ENCODE data around the gene ALOX15B.

Gene ALOX15B

DNA sequence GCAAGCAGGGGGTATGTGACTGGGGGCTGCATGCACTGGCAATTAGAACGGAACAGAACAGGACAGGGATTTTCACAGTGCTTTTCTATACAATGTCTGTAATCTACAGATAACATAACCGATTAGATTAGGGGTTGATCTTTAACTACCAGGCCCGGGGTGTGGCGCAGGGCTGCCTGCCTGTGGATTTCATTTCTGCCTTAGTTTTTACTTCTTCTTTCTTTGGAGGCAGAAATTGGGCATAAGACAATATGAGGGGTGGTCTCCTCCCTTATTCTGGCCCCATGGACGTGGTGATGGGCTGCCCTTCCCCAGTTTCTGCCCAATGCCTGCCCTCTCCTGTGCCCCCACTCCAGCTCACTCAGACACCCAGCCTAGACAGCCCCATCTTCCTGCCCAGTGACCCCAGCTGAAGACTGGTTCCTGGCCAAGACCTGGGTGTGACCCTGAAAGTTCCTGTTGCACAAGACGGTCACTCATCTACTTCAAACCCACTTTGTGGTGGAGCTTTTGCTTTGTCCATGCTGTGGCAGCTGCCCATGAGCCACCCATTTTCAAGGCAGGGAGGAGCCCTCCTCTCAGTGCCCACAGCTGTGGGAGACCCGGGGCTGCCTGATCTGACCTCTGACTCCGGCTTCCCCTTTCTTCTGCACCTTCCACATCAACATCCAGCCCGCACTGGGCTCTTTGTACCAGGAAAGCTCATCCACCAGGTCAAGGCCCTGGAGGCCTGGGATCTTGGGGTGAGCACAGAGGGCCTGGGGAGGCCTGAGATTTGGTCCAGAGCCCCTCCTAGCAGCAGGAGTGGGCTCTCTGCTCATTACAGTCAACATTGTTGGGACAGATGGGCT is 30.1 kb downstream of the ALOX15B start:
- Histone ChIP-seq H3K4me3 (ENCODE audit: low read length) (no peak overlapping the region), H3K9ac (ENCODE audit: low read length) (no peak overlapping the region), H3K36me3 (replicated peaks; ENCODE audit: insufficient read depth, low read length) (no peaks in the 10 kb centered on the region), H3K9me2 (replicated peaks; ENCODE audit: insufficient read depth, low read length) (no peaks in the 10 kb centered on the region), H4K20me1 (ENCODE audit: insufficient read depth, low read length) (no peaks in the 10 kb centered on the region), H3K4me2 (ENCODE audit: low read depth, low read length) (no peak overlapping the region), H3K9me3 (replicated peaks; ENCODE audit: insufficient read depth, low read length) (no peaks in the 10 kb centered on the region), H3K79me2 (ENCODE audit: low read length) (no peaks in the 10 kb centered on the region), H3K4me1 (ENCODE audit: low read length) (no peaks in the 10 kb centered on the region), H3F3A (ENCODE audit: insufficient read depth, low read length) (no peaks in the 10 kb centered on the region), H3K27ac (ENCODE audit: low read length) (no peak overlapping the region), H2AFZ (ENCODE audit: low read length) (no peak overlapping the region), H3K27me3 (replicated peaks; ENCODE audit: insufficient read depth, low read length) (peaks cover 94% of the 10 kb centered on the region)
- TF ChIP-seq, protein P1, sequence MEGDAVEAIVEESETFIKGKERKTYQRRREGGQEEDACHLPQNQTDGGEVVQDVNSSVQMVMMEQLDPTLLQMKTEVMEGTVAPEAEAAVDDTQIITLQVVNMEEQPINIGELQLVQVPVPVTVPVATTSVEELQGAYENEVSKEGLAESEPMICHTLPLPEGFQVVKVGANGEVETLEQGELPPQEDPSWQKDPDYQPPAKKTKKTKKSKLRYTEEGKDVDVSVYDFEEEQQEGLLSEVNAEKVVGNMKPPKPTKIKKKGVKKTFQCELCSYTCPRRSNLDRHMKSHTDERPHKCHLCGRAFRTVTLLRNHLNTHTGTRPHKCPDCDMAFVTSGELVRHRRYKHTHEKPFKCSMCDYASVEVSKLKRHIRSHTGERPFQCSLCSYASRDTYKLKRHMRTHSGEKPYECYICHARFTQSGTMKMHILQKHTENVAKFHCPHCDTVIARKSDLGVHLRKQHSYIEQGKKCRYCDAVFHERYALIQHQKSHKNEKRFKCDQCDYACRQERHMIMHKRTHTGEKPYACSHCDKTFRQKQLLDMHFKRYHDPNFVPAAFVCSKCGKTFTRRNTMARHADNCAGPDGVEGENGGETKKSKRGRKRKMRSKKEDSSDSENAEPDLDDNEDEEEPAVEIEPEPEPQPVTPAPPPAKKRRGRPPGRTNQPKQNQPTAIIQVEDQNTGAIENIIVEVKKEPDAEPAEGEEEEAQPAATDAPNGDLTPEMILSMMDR (IDR thresholded peaks at IDR 0.05; ENCODE audit: low read length) = no peak
- no peak for TF ChIP-seq EZH2 (optimal IDR thresholded peaks at IDR 0.05; ENCODE audit: low read depth, low read length)
- no peak for TF ChIP-seq EZH2phosphoT487 (IDR thresholded peaks at IDR 0.05; ENCODE audit: low read length)
- no peak for DNase-seq

DNA sequence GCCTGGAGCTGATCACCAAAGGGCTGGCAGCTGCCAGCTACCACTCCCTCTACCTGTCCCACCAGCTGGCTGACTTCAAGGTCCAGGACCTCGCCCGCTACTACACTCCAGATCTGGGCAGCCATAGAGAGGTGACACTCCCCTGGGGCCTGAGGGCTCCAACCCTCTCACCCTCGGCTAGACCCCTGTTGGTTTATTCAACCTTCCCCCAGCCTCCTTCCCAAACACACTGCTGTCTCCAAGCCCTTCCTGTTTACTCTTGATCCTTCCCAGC is 30.7 kb downstream of the ALOX15B start:
- DNase-seq = no peak
- H4K20me1 ChIP-seq (ENCODE audit: insufficient read depth, low read length) = no peaks in the 10 kb centered on the region
- no peak for TF ChIP-seq EZH2 (optimal IDR thresholded peaks at IDR 0.05; ENCODE audit: low read depth, low read length)
- TF ChIP-seq EZH2phosphoT487 (IDR thresholded peaks at IDR 0.05; ENCODE audit: low read length) = no peak
- TF ChIP-seq, protein P1 (IDR thresholded peaks at IDR 0.05; ENCODE audit: low read length) = no peak
- H3K36me3 ChIP-seq (replicated peaks; ENCODE audit: insufficient read depth, low read length) = no peaks in the 10 kb centered on the region
- H3K9me3 ChIP-seq (replicated peaks; ENCODE audit: insufficient read depth, low read length) = no peaks in the 10 kb centered on the region
- H3K9me2 ChIP-seq (replicated peaks; ENCODE audit: insufficient read depth, low read length) = no peaks in the 10 kb centered on the region
- H3F3A ChIP-seq (ENCODE audit: insufficient read depth, low read length) = no peaks in the 10 kb centered on the region
- H3K4me2 ChIP-seq (ENCODE audit: low read depth, low read length) = no peak overlapping the region
- no peak overlapping the region for H3K9ac ChIP-seq (ENCODE audit: low read length)
- H3K27ac ChIP-seq (ENCODE audit: low read length) = no peak overlapping the region
- H3K27me3 ChIP-seq (replicated peaks; ENCODE audit: insufficient read depth, low read length) = peaks cover 96% of the 10 kb centered on the region
- H2AFZ ChIP-seq (ENCODE audit: low read length) = no peak overlapping the region
- H3K4me3 ChIP-seq (ENCODE audit: low read length) = no peak overlapping the region
- H3K4me1 ChIP-seq (ENCODE audit: low read length) = no peaks in the 10 kb centered on the region
- H3K79me2 ChIP-seq (ENCODE audit: low read length) = no peaks in the 10 kb centered on the region

DNA sequence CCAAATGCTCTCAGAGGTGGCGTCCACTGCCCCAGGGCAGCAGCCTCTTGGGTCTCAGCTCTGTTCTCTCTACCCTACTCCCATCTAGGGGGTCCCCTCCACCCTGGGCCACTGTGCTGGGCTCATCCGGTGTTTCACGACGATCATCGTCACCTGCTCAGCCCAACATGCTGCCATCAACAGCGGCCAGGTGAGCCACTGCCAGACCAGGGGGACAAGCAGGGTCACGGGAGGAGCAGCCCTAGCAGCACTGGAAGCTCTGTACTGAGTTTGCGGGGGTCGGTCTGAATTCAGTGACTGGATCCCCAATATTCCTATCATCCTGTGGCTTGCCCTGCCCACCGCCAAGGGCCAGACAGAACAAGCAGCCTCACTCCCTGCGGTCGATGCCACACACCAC is 32.6 kb downstream of the ALOX15B start:
- Histone ChIP-seq H2AFZ (ENCODE audit: low read length) (no peak overlapping the region), H3K9me2 (replicated peaks; ENCODE audit: insufficient read depth, low read length) (no peaks in the 10 kb centered on the region), H3K4me3 (ENCODE audit: low read length) (no peak overlapping the region), H3K9ac (ENCODE audit: low read length) (no peak overlapping the region), H3F3A (ENCODE audit: insufficient read depth, low read length) (no peaks in the 10 kb centered on the region), H3K27me3 (replicated peaks; ENCODE audit: insufficient read depth, low read length) (peaks cover 96% of the 10 kb centered on the region), H4K20me1 (ENCODE audit: insufficient read depth, low read length) (no peaks in the 10 kb centered on the region), H3K27ac (ENCODE audit: low read length) (no peak overlapping the region), H3K4me1 (ENCODE audit: low read length) (no peaks in the 10 kb centered on the region), H3K4me2 (ENCODE audit: low read depth, low read length) (no peak overlapping the region), H3K9me3 (replicated peaks; ENCODE audit: insufficient read depth, low read length) (no peaks in the 10 kb centered on the region), H3K36me3 (replicated peaks; ENCODE audit: insufficient read depth, low read length) (no peaks in the 10 kb centered on the region), H3K79me2 (ENCODE audit: low read length) (no peaks in the 10 kb centered on the region)
- TF ChIP-seq EZH2 (optimal IDR thresholded peaks at IDR 0.05; ENCODE audit: low read depth, low read length) = no peak
- TF ChIP-seq EZH2phosphoT487 (IDR thresholded peaks at IDR 0.05; ENCODE audit: low read length) = no peak
- TF ChIP-seq, protein P1 (IDR thresholded peaks at IDR 0.05; ENCODE audit: low read length) = no peak
- no peak for DNase-seq
